PC-9 (cell line): ENCODE measurements around the gene PCDH1.

Experiments
- EZH2 ChIP-seq: fragments of 200-600 bp; sonication (generic); IDR thresholded peaks from 2 replicates; pipeline ENCODE4 v1.8.0; 2017; ENCODE audit warnings: antibody characterized with exemption, low read depth
- TF ChIP-seq, protein P1 (sequence below): fragments of 200-600 bp; sonication (generic); conservative IDR thresholded peaks from 2 replicates; pipeline ENCODE4 v1.6.1; 2017; ENCODE audit warnings: mixed run types, antibody characterized with exemption, mild to moderate bottlenecking, moderate library complexity

DNA sequence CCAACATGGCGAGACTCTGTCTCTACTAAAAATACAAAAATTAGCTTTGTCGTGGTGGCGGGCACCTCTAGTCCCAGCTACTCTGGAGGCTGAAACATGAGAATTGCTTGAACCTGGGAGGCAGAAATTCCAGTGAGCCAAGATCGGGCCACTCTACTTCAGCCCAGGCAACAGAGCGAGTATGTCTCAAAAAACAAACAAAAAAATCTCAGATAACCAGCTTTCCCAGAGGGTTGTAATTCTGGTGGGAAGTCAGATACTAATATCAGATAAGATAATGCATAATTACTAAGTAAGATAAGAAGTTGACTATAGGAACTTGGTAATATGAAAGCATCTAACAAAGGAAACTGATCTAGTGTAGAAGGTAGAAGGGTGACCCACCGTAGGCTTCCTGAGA lies 60.6 kb downstream of the PCDH1 start:
- TF ChIP-seq, protein P1, sequence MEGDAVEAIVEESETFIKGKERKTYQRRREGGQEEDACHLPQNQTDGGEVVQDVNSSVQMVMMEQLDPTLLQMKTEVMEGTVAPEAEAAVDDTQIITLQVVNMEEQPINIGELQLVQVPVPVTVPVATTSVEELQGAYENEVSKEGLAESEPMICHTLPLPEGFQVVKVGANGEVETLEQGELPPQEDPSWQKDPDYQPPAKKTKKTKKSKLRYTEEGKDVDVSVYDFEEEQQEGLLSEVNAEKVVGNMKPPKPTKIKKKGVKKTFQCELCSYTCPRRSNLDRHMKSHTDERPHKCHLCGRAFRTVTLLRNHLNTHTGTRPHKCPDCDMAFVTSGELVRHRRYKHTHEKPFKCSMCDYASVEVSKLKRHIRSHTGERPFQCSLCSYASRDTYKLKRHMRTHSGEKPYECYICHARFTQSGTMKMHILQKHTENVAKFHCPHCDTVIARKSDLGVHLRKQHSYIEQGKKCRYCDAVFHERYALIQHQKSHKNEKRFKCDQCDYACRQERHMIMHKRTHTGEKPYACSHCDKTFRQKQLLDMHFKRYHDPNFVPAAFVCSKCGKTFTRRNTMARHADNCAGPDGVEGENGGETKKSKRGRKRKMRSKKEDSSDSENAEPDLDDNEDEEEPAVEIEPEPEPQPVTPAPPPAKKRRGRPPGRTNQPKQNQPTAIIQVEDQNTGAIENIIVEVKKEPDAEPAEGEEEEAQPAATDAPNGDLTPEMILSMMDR = no peak
- no peak for TF ChIP-seq EZH2
